ENCODE measurements around the gene ANKS1B.
"Not testable (repeated sequence)": the region's sequence is repeated elsewhere in the genome, so short reads cannot be mapped to it uniquely, and the experiment has no call there.

Gene ANKS1B

DNA sequence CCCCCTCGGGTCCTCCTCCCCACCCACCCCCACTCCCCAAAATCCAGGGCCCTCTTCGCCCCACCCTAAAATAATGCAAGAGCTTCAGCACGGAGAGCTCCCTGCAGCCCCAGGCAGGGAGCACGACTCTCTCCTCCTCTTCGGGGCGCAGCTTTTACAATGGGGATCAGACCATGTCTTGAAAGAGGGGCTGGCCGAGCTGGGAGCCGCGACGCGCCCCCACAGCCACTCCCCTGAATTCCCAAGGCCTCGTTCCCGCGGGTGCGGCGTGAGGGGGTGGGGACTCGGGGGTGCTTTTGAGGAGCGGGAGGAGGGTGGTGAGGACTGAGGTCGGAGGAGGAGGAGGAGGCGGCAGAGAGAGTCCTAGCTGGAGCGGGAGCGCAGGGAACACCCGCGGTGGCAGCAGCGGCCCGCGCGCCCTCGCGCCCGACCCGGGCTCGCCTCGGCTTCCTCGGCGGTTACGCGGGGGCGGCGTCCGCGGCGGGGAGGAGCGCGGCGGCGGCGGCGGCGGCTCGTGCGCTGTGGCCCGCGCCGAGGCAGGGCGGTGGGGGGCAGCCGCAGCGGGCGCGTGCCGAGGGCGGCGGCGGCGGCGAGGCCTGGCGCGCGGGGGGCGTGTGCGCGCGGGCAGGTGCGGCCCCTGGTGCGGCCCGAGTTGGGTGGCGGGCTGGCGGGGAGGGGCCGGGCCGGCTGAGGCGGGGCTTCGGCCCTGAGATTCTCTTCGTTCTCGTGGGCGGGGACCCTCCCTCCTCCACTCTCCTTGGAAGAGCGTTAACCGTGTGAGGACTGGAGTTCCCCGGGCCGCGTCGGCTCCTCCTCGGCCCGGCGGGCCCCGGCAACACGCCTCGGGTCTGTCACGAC lies at the start of gene ANKS1B:
Gene ANKS1B, minus strand, starts transcription at position 666 of the 858 bp plus-strand sequence. CDS start 699 bp downstream, outside the sequence.
- DNase-seq, result no peak

DNA sequence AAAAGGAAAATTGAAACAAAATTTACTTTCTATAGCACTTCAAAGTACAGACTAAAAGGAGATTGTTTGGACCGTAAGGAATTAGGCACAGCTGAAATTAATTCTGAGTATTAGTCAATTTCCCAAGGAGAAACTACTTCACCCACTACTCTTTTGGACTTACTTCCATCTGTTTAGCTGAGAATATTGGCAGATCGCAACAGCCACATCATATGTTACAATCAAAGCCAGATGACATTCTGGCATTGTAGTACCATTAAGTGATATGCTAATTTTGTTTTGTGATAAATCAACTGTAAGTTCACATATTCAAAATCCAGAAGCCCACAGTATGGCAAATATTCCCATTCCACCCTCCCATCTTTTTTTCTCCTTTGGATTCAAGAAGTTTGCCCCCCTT lies 47.1 kb upstream of the ANKS1B start:
- DNase-seq, result no peak

DNA sequence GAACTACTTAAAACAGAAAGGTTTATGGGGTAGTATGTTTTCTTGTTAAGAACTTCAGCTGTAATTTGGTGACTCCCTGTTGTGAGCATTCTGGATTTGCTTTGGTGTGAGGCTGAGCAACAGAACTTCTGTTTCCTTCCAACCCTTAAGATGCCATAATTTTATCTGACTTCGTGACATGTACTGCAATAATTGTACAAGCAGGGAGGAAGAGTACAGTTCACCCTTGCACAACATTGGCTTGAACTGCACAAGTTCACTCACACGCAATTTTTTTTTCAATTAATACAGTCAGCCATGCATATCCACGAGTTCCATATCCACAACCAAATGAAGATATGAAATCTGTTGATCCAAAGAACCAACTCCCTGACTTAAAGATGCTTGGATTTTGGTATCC lies 42.9 kb upstream of the ANKS1B start:
- DNase-seq, result no peak

DNA sequence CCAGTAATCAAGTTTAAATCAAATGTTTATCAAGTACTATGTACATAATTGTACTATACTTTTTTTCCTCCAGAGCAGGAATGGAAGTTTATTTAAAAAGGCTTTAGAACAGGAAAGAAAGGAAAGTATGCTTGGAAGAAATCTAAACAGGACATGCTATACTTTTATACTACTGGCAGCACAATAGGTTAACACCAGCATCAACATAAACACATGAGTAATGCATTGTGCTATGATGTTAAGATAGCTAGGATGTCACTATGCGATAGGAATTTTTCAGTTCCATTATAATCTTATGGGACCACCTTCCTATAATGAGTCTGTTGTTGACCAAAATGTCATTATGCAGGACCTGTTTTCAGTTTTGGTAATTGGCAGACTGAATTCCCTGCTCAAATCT lies 41.5 kb upstream of the ANKS1B start:
- no peak for DNase-seq

DNA sequence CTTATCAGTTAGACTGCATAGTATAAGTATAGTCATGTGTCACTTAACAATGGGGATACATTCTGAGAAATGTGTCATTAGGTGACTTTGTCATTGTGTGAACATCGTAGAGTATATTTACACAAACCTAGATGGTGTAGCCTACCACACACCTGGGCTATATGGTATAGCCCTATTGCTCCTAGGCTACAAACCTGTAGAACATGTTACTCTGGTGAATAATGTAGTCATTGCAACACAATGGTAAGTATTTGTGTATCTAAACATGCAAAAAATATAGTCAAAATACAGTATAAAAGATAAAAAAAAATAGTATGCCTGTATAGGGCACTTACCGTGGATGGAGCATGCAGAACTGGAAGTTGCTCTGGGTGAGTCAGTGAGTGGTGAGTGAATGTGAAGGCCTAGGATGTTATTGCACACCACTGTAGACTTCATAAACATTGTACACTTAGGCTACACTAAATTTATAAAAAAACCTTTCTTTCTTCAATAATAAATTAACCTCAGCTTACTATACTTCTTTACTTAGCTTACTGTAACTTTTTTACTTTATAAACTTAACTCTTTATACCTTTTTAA lies 40.3 kb upstream of the ANKS1B start:
- no peak for DNase-seq

DNA sequence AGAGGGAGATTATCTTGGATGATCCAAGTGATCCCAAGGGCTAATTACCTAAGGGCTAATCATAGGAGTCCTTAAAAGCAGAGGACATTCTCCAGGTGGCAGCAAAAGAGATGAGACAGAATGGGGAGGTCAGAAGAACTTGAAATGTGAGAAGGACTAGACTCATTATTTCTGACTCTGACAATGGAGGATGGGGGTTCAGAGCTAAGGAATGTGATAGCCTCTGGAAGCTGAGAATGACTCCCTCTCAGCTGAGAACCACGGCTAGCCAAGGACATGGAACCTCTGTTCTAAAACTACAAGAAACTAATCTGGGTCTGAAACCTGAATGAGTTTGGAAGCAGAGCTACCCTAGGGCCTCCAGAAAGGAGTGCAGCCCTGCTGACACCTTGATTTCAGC lies 35.6 kb upstream of the ANKS1B start:
- no peak for DNase-seq

DNA sequence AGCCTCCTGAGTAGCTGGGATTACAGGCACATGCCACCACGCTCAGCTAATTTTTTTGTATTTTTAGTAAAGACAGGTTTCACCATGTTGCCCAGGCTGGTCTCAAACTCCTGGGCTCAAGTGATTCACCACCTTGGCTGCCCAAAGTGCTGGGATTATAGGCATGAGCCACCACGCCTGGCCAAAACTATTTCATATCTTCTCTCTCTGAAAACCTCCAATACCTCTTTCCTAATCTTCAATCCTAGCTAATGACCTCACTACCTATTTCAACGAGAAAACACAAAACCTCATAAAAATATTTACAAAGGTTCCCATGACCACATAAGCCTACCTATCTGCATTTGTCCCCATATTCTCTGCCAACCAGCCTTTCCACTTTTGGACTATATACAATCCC lies 32.3 kb upstream of the ANKS1B start:
- no peak for DNase-seq

DNA sequence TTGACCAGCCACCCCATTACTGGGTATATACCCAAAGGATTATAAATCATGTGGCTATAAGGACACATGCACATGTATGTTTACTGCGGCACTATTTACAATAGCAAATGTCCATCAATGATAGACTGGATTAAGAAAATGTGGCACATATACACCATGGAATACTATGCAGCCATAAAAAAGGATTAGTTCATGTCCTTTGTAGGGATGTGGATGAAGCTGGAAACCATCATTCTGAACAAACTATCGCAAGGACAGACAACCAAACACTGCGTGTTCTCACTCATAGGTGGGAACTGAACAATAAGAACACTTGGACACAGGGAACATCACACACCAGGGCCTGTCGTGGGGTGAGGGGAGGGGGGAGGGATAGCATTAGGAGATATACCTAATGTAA lies 31.6 kb upstream of the ANKS1B start:
- not testable (repeated sequence) for DNase-seq

DNA sequence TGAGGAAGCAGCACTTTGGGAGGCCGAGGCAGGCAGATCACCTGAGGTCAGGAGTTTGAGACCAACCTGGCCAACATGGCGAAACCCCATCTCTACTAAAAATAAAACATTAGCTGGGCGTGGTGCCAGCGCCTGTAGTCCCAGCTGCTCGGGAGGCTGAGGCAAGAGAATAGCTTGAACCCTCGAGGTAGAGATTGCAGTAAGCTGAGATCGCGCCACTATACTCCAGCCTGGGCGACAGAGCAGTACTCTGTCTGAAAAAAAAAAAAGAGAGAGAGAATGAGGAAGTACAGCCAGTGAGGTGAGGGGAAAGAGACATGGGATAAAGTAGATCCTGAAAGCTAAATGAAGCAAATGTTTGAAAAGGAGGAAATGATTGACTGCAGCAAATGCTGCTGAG lies 21.1 kb upstream of the ANKS1B start:
- DNase-seq, result not testable (repeated sequence)

DNA sequence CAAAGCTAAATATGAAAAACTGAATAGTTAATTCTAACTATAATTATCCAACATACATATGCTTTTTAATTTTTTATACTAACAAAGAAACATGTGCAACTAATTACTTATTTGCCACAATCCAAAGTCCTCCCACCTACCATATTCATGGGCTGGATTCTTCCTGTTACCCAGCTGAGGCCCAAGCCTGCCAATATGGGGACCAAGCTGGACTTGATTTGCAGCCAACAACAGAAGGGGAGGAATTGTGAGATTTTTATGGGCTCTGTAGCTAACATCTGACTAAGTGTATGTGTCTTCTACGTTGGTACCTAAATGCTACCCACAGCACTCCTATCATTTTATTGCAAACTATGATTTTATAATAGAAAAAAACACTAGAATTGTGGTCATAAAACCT lies 13.1 kb upstream of the ANKS1B start:
- no peak for DNase-seq

DNA sequence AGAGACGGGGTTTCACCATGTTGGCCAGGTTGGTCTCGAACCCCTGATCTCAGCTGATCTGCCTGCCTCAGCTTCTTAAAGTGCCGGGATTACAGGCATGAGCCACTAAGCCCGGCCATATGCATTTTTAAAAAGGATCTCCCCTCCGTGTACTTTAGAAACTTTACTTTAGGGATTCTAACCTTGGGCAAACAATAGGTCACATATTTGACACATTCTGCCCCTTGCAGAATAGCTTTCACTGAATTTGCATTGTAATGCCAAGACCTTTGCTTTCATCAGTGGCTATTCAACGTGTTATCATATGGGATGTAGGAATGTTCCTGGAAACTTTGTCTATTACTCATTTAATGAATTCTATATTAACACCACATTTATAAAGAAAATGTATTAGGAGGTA lies 11.4 kb upstream of the ANKS1B start:
- no peak for DNase-seq

DNA sequence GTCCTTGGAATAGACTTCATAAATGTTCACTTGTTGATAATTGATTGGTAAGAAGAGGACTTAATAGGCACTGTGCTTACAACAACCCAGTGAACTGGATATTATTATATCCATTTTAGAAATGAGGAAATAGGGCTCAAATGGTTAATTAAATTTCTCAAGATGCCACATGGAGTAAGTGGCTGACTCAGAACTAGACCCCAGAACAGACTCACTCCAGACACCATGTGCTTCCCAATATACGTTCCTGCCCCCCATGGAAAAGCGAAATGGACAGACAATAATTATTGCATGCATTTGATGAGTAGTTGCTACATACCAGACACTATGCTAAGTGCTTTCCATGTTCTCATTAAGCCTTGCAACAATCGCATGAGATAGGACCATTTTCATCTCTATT lies 895 bp upstream of the ANKS1B start:
- DNase-seq, result no peak

DNA sequence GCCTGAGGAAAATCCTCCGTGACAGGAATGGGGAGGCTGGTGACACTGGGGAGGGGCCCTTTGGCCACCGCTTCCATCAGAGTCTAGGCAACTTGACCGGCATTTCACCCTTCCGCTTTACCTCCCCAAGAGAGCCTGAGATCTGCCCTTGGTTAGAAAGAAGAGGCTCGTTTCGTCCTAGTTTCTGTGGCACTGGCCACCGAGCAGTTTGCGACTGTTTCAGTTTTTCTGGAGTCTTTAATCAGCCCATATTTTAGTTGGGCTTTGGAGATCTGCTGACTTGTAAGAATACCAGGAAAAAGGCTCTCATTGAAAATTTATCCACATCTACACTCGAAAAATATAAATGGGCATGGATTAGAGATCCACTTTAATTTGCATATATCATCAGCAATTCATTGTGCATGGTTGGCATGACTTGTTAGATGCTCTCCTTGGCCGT lies 414 bp upstream of the ANKS1B start:
- no peak for DNase-seq

DNA sequence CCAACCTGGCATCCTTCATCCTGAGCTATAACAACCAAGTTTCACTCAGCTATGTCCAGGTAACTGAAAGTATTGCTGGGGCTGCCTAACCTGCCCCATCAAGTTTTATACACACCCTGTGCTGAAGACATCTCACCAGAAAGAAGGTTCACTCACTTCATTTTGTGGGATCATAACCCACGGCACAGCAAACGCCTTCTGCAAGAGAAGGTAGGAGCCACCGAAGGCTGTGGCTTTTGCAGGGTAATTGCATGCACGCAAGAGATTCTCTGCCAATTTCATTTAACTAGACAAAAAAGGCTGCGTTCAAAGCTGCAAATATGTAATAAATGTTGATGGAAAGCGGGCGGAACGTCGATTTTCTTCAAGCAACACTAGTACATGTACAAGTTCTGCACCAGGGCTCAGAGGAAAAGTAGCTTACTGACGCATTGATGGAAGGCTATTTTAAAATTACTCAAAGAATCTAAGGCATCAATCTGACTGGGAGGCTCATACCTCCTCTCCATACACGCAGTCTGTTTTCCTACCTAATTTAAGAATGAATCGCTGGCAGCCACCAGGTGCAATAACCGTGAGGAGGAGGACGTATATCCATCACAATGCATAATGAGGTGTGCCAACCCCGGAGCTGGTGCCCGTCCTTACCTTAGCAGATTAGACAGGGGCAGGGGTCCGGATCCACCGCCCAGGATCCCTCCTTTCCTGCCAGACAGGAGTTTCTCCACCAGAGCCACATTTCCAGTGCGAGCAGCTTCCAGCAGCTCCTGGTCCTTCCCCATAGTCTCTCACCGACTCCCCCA lies 1.1 kb downstream of the ANKS1B start:
- no peak for DNase-seq

DNA sequence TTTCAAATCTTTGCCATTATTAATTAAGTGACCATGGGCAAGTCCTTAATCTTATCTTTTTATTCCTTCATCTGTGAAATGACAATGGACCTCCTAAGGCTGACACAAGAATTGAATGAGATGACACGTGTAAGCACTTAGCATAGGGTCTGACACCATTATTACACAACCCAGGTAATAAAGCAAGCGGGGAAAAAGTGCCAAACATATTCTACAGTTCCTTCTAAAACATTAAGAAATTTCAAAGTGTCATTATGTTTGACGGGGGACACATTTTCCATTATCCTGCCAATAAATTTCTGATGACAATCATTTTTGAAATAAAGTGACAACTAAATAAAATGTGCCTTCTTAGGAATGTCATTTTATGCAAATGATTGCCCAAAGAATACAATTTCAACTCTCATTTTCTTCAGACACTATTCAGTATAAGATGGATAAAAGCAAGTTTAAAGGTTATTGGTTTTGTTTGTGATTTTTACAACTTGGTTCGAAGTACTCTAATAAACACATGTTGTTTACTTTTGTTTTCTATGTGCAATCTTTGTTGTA lies 3.0 kb downstream of the ANKS1B start:
- DNase-seq, result no peak

DNA sequence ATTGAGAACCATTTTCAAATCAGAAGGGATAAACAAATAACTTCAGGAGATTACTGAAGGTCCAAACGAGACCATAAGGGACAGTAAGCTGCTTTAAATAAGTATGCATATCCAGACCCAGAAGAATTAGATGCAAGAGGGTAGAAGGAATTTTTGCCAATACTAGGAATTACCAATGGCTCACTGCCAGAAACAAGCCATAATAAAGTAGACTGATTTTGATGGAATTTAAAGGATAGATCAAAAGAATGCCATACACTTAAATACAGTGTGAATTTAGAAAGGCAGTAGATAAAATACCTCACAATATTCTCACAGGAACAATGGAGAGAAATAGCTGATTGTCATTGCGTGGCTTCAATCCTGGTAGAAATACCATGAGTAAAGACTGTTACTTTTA lies 5.3 kb downstream of the ANKS1B start:
- DNase-seq, result no peak

DNA sequence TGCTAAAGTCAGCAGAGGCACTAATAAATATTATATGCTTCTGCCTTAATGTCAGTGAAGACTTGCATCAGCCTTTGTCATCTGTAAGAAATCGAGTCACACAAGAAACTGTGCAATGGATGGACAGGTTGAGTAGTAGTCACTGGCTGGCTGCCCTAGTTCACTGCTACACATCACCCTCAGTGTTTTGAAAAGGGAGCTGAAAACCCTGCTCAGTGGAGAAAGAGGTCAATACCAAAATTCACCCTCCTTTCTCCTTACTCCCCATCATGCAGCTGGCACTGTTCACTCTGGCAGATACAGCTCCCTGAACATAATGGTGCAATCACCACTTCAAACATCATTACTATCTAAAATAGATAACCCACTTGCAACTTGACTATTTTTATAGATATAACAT lies 6.6 kb downstream of the ANKS1B start:
- DNase-seq, result no peak

DNA sequence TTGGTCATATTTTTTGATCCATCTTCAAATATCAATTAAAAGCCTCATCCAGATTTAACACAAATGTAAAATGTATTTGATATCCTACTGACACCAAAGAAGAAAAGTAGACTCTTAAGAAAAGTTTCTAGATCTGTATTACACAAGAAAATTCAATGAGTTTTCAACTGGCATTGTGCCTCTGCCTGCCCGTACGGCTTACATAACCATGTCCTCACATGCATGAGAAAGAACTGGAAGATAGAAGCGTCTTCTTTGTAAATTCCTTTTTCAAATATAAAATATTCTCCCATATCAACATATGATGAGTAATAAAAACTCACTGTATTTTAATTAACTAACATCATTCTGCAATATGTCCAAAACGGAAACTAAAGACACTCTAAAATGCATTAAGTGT lies 7.2 kb downstream of the ANKS1B start:
- no peak for DNase-seq

DNA sequence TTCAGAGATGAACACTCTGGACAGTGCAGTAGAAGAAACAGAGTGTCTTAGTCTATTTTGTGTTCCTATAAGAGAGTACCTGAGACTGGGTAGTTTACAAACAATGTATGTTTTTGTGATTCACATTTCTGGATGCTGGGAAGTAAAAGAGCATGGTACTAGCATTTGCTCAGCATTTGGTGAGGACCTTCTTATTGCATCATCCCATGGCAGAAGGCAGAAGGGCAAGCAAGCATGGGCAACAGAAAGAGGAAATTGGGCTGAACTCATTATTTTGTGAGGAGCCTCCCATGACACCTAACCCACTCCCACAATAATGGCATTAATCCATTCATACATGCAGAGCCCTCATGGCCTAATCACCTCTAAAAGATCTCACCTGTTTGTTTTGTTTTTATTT lies 8.0 kb downstream of the ANKS1B start:
- DNase-seq, result no peak

DNA sequence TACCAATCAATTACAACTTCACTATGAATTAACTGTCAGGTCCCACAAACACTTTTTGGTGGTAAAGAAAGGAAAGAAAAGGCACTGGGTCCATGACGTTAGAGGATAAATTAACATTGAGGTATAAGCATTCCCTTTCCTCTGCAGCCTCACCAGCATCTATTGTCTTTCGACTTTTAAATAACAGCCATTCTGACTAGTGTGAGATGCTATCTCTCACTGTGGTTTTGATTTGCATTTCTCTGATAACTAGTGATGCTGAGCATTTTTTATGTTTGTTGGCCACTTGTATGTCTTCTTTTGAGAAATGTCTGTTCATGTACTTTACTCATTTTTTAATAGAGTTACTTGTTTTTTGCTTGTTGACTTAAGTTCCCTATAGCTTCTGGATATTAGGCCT lies 9.4 kb downstream of the ANKS1B start:
- no peak for DNase-seq

DNA sequence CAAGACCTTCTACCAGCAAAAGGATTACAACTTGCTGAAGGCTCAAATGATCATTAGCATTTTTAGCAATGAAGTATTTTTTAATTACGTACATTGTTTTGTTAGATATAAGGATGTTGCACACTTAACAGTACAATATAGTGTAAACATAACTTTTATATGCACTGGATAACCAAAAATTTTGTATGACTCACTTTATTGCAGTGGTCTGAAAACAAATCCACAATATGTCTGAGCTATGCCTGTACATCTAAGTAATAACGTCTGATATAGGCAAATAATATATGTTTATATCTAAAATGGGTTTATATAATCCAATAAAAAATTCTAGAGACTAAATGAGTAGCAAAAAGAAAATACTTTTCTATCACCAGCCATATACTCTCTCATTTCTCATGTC lies 10.6 kb downstream of the ANKS1B start:
- no peak for DNase-seq

DNA sequence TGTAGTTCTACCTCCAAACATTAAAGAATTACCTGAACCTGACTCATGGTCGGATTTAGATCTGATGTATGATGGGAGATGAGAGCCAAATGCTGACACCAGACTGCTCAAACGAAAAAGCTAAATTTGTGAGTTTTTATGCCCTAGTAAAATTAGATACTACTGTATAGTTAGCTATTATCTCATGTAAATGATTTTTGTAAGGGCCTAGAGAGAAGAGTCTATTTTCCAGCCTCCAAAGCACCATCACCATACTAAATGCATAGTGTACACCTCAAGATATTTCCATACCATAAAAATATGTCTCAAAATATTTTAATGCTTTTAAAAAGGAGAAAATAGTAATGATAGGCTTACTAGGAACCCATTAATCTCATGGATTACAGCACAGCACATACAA lies 18.3 kb downstream of the ANKS1B start:
- no peak for DNase-seq

DNA sequence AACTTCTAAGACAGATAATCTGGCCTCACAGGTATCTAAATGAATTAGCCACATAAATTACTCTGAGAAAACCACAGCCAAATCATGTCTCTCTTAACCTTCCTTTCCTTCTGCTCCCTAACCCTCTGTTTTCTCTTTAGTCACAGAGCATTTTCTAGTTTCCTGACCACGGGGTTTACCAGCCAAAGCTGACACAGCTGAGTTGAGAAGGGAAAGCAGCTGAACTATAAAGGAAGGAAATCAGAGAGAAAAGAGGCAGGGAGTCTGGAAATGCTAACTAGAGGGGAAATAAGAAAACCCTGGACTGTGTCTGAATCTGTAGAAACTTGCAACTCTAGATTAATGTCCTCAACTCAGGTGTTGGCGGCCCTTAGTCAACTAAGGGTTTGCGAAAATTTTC lies 24.4 kb downstream of the ANKS1B start:
- DNase-seq, result no peak
